Heart right ventricle (tissue), 16 donors: ENCODE results near the gene RPP25L. TPM values are rescaled to one million over a fixed set of nuclear protein-coding genes. Genes with fewer than 3 reads are reported as not detected.
A peak's percentile ranks its signal among the peaks of the same experiment; 100 is the strongest.
"Not testable (repeated sequence)": the region's sequence is repeated elsewhere in the genome, so short reads cannot be mapped to it uniquely, and the experiment has no call there.

ENCODE experiments used
- ATAC-seq, 8 donors: fragments of 200-7000 bp; cut with Tn5 transposase; one replicate each; pipeline ENCODE4 v1.9.1; 2020; ENCODE audit warnings: mild to moderate bottlenecking in 8 of 8, moderate library complexity in 8 of 8, moderate number of reproducible peaks in 1 of 8
- DNase-seq, 2 donors: peaks; one replicate each; pipeline ENCODE4 v3.0.0-alpha.2; 2020
- H3K27ac ChIP-seq, 10 donors: fragments of 200-600 bp; sonication (generic) in 2 of 10; one replicate each; pipeline versions ENCODE4 v1.5.0 to v1.8.0; 2020 to 2022; ENCODE audit warnings: mild to moderate bottlenecking in 3 of 10
- H3K27me3 ChIP-seq, 7 donors: fragments of 200-600 bp; one replicate each; pipeline ENCODE4 v1.8.0; 2021 to 2022; ENCODE audit warnings: mild to moderate bottlenecking in 2 of 7
- H3K36me3 ChIP-seq, 9 donors: fragments of 200-600 bp; sonication (generic) in 1 of 9; one replicate each; pipeline versions ENCODE4 v1.5.0 to v1.8.0; 2020 to 2022; ENCODE audit warnings: mild to moderate bottlenecking in 2 of 9
- H3K4me1 ChIP-seq, 9 donors: fragments of 200-600 bp; sonication (generic) in 1 of 9; one replicate each; pipeline versions ENCODE4 v1.5.0 to v1.8.0; 2020 to 2022; ENCODE audit warnings: mild to moderate bottlenecking in 4 of 9
- H3K4me3 ChIP-seq, 10 donors: fragments of 200-600 bp; sonication (generic) in 2 of 10; one replicate each; pipeline versions ENCODE4 v1.5.0 to v1.8.0; 2020 to 2022; ENCODE audit warnings: mild to moderate bottlenecking in 7 of 10, moderate library complexity in 2 of 10
- H3K9me3 ChIP-seq, 11 donors: fragments of 200-600 bp in 10 of 11; sonication (generic) in 2 of 11; one replicate each; pipeline versions ENCODE4 v1.5.0 to v1.8.0; 2013 to 2022; ENCODE audit warnings: mild to moderate bottlenecking in 2 of 11, control low read depth in 1 of 11, moderate library complexity in 1 of 11
- WGBS, 2 donors: extraction: QIAGEN DNeasy Blood & Tissue Kit; methylation state at CpG; one replicate each; pipeline ENCODE4 v1.1.7; 2013; ENCODE audit warnings: inconsistent platforms in 1 of 2; 5-methylcytosine and 5-hydroxymethylcytosine counted together
- intact Hi-C, 10 donors: fragments of 100-400 bp; cut with DNase I; formaldehyde crosslinking; loops; one replicate each; pipeline versions ENCODE4 v1.11.1 to v1.14.2; 2022
- polyA plus RNA-seq, 2 donors: library from polyadenylated mRNA; stranded (reverse); fragments of 200-250 nt; gene quantifications; one replicate each; pipeline ENCODE4 v1.2.3, GENCODE V29; 2013
- total RNA-seq, 10 donors: library from RNA; stranded (reverse); fragmentation: NEBNext Ultra II Directional in 3 of 10; extraction: Animal tissue kit (Norgen Biotek cat#: 25700) in 3 of 10; gene quantifications; one replicate each; pipeline versions ENCODE4 v1.2.1 to v1.2.4, GENCODE V29; 2021 to 2023
- TF ChIP-seq, protein P1 (sequence below), 9 donors: fragments of 200-600 bp; sonication (generic) in 2 of 9; IDR thresholded peaks; one replicate each; pipeline versions ENCODE4 v1.5.0 to v1.8.0; 2021 to 2022; ENCODE audit warnings: antibody characterized with exemption in 9 of 9, mild to moderate bottlenecking in 5 of 9, moderate library complexity in 1 of 9
- donor health status: Arrhythmogenic right ventricular cardiomyopathy.
- donor health status: ischemic (EF 13 %, LVEDD 7.1; RV severe dilation, severe dysfunction).
- donor health status: healthy with polysubstance abuse.
- donor health status: DM: no; HTN: yes; CAD: no.
- donor health status: DM: no; HTN: no; CAD: no.
- donor health status: ischemic (EF 25% LVEDD 6.9; RV normal size, moderate dysfunction).
- donor health status: ischemic (EF 25% LVEDD 5.7; RV mildly dilated, moderate dysfunction).
- donor health status: healthy.
- donor health status: DM: yes; HTN: yes; CAD: no.
- donor health status: Ischemic cardiomyopathy.
- donor health status: ischemic (EF 35%, LVEDD 5.7; RV mildly dilated, moderate dysfunction).
- donor health status: nonischemic (EF 11% LVEDD 7.7; RV severe dilation, severe dysfunction).
- donor health status: DM: yes; HTN: yes; CAD: no.
- donor health status: PGD.
- donor health status: ischemic (EF 29% LVEDD 5.4; RV normal size, mild dysfunction).
- donor health status: nonischemic (EF 23%, LVEDD 6.1; RV moderate dilation, normal function).

The RPP25L gene
- total and polyA plus RNA-seq, 12 donors: 29.2 to 51.0 (median 39.2) TPM

DNA sequence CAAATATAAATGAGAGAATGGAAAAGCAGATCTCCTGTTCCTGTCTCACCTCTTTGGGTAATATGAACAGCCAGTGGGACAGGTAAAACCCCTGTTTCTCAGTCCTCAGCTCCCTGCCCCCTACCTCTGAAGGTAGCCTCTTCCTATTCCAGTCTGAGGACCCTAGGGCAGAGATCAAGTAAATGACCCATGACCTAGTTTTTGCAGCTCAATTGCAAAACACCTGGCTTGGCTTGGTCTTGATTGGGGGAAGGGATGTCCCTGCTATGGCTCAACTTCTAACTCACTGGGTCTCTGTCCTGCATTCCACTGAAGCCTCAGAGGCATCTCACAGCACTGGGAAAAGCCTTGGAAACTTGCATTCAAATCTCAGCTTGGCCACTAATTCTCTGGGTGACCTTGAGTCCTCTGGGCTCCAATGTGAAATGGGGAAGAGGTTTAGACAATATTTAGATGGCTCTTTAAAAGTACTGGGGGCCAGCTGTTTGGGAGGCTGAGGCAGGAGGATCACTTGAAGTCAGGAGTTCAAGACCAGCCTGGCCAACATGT lies 32.9 kb upstream of the RPP25L start:
- Histone ChIP-seq H3K27me3 (no peaks in the 10 kb centered on the region), H3K4me1 (peaks cover 9 to 26% (median 22%) of the 10 kb centered on the region in 9 donors), H3K9me3 (no peaks in the 10 kb centered on the region), H3K27ac (no peak overlapping the region), H3K4me3 (no peak overlapping the region), H3K36me3 (peaks cover 0 to 20% (median 13%) of the 10 kb centered on the region in 9 donors)
- intact Hi-C loops: no loop called here
- DNase-seq: no peak
- TF ChIP-seq, protein P1, sequence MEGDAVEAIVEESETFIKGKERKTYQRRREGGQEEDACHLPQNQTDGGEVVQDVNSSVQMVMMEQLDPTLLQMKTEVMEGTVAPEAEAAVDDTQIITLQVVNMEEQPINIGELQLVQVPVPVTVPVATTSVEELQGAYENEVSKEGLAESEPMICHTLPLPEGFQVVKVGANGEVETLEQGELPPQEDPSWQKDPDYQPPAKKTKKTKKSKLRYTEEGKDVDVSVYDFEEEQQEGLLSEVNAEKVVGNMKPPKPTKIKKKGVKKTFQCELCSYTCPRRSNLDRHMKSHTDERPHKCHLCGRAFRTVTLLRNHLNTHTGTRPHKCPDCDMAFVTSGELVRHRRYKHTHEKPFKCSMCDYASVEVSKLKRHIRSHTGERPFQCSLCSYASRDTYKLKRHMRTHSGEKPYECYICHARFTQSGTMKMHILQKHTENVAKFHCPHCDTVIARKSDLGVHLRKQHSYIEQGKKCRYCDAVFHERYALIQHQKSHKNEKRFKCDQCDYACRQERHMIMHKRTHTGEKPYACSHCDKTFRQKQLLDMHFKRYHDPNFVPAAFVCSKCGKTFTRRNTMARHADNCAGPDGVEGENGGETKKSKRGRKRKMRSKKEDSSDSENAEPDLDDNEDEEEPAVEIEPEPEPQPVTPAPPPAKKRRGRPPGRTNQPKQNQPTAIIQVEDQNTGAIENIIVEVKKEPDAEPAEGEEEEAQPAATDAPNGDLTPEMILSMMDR (IDR thresholded peaks at IDR 0.05): no peak
- ATAC-seq: no peak

DNA sequence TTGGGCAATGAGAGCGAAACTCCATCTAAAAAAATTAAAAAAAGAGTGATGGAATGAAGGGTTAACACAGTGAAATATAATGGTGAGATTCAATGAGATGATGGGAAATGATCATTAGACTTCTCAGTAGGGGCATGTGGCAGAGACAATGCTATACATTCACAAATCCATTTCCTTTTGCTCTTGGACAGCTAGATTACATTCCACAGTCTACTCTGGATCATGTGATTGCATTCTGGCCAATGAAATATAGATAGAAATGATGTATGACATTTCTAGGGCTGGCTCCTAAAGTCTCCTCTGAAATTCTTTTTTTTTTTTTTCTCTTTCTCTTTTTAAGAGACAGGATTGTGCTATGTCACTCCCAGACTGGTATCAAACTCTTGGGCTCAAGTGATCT lies 30.8 kb upstream of the RPP25L start:
- ATAC-seq (no peak), DNase-seq (no peak)
- intact Hi-C loops: no loop called here
- 98 to 100% methylated on average over 1 of the region's 1 CpG for WGBS, 2 donors
- Histone ChIP-seq H3K27ac (no peak overlapping the region), H3K9me3 (no peaks in the 10 kb centered on the region), H3K4me3 (no peak overlapping the region), H3K36me3 (no peaks in the 10 kb centered on the region), H3K27me3 (no peaks in the 10 kb centered on the region), H3K4me1 (peaks cover 9 to 27% (median 19%) of the 10 kb centered on the region in 9 donors)
- TF ChIP-seq, protein P1 (IDR thresholded peaks at IDR 0.05): no peak

DNA sequence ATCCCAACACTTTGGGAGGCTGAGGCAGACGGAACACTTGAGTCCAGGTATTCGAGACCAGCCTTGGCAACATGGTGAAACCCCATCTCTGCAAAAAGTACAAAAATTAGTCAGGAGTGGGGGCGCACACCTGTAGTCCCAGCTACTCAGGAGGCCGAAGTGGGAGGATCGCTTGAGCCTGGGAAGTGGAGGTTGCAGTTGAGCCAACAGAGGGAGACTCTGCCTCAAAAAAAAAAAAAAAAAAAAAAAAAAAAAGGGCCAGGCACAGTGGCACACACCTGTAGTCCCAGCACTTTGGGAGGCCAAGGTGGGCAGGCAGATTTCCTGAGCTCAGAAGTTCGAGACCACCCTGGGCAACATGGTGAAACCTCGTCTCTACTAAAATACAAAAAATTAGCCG lies 27.4 kb upstream of the RPP25L start:
- DNase-seq, ATAC-seq, H3K9me3 ChIP-seq, H3K4me3 ChIP-seq, intact Hi-C loops, H3K27ac ChIP-seq, H3K27me3 ChIP-seq: not testable (repeated sequence)
- WGBS, 2 donors: 86 to 91% methylated on average over 8 of the region's 8 CpGs
- Histone ChIP-seq H3K36me3 (peaks cover 0 to 12% (median 0%) of the 10 kb centered on the region in 9 donors), H3K4me1 (peaks cover 5 to 31% (median 26%) of the 10 kb centered on the region in 9 donors)

DNA sequence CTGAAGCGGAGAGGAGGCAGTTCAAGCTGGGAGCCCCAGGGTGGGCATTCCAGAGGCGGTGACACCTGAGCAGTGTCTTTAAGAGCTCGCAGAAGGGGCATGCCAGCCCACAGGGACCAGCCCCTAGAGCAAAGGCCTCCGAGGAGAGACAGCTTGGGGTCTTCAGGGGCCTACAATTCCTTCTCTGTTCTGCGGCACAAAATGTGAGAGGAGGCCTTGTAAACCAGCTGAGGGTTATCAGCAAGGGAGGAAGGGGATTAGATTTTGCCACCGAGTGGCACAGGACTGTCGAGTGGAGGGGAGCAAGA lies 26.2 kb upstream of the RPP25L start:
- peak overlapping the region; percentile 67 to 88 (median 76) for H3K4me3 ChIP-seq
- peak in 2 of 8 donors; percentile 3 to 4 for ATAC-seq
- peaks cover 0 to 12% (median 0%) of the 10 kb centered on the region in 9 donors for H3K36me3 ChIP-seq
- H3K27ac ChIP-seq: peak overlapping the region; percentile 66 to 96 (median 88)
- intact Hi-C loops: no loop called here
- H3K9me3 ChIP-seq: no peaks in the 10 kb centered on the region
- TF ChIP-seq, protein P1 (IDR thresholded peaks at IDR 0.05): no peak
- DNase-seq: no peak
- no peaks in the 10 kb centered on the region for H3K27me3 ChIP-seq
- H3K4me1 ChIP-seq: peaks cover 5 to 38% (median 27%) of the 10 kb centered on the region in 9 donors
- WGBS, 2 donors: 17% methylated on average over 7 of the region's 7 CpGs

DNA sequence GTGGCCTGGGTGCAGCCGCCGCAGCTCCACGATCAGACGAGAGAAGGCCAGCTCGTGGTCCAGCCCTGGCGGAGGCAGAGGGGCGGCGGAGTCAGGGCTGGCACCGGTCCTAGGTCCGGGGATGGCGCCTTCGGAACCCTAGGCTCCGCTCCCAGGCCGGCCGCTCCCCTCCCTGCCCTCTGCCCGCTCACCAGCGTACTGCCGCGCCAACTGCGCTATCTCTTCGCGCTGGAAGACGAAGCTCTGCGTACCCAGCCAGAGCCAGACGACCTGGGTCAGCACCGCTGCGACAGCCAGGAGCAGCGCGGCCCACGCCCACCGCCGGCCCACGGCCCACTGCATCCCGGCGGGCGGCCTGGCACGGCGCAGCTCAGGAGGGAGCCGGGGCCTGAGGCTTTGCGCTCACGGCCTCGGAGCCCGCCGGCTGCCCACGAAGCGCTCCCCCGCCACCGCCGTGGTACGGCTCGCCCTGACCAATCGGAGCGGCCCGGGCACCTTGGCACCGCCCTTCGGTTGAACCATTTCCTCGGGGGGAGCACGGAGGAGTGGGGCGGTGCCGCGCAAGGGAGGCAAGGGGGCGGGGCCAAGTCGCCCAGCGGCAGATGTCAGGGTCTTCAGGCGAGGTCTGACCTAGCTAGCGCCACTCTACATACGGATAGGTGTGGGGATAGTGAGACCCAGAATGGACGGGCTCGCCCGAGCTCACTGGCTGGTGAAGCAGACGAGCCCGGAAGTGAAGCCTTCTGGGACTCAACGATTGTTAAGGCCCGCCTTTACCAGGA lies 25.6 kb upstream of the RPP25L start, which contains the start of gene SIGMAR1:
SIGMAR1 (minus strand) TSS at position 432 of the 782 bp plus-strand sequence; CDS start at position 342, 90 bp downstream.
- 0% methylated on average over 74 of the region's 74 CpGs for WGBS, 2 donors
- ATAC-seq (peak; percentile 95 to 97 (median 96)), DNase-seq (peak; percentile 94 to 95)
- Histone ChIP-seq H3K4me1 (peaks cover 5 to 38% (median 27%) of the 10 kb centered on the region in 9 donors), H3K36me3 (peaks cover 0 to 12% (median 0%) of the 10 kb centered on the region in 9 donors), H3K9me3 (no peaks in the 10 kb centered on the region), H3K27me3 (no peaks in the 10 kb centered on the region), H3K4me3 (peak within 1 kb of the TSS; percentile 67 to 88 (median 76)), H3K27ac (peak within 1 kb of the TSS; percentile 66 to 96 (median 88))
- TF ChIP-seq, protein P1 (IDR thresholded peaks at IDR 0.05): peak in 1 of 9 donors; percentile 5
- intact Hi-C loops: no loop called here
